Smooth muscle cell (in vitro differentiated cells): ENCODE data around the gene FAM120A. TPM values are rescaled to one million over a fixed set of nuclear protein-coding genes. Genes with fewer than 3 reads are reported as not detected.

ENCODE experiments used
- DNase-seq: peaks from one replicate; lab custom pipeline; 2025; ENCODE audit not compliant: unreplicated experiment; lab: John Stamatoyannopoulos, UW
- H2AFZ ChIP-seq: fragments of 200-600 bp; sonication (generic); 2 replicates; pipeline ENCODE4 v1.6.0; 2016; ENCODE audit warnings: antibody characterized with exemption, low read depth, mild to moderate bottlenecking
- H3F3A ChIP-seq: fragments of 200-600 bp; sonication (generic); 2 replicates; pipeline ENCODE4 v1.6.0; 2017; ENCODE audit warnings: antibody characterized with exemption, low read depth
- H3K27ac ChIP-seq: fragments of 200-600 bp; sonication (generic); 2 replicates; pipeline ENCODE4 v1.5.1; 2016; ENCODE audit warnings: low read depth, mild to moderate bottlenecking
- H3K27me3 ChIP-seq: fragments of 200-600 bp; sonication (generic); 2 replicates; pipeline ENCODE4 v1.6.1; 2016; ENCODE audit warnings: low read depth, mild to moderate bottlenecking
- H3K36me3 ChIP-seq: fragments of 200-600 bp; sonication (generic); 2 replicates; pipeline ENCODE4 v1.5.1; 2016; ENCODE audit warnings: low read depth
- H3K4me1 ChIP-seq: fragments of 200-600 bp; sonication (generic); 2 replicates; pipeline ENCODE4 v1.5.1; 2016; ENCODE audit warnings: low read depth
- H3K4me2 ChIP-seq: fragments of 200-600 bp; sonication (generic); 2 replicates; pipeline ENCODE4 v1.6.0; 2016; ENCODE audit warnings: mild to moderate bottlenecking
- H3K4me3 ChIP-seq: fragments of 200-600 bp; sonication (generic); 2 replicates; pipeline ENCODE4 v1.5.1; 2016; ENCODE audit warnings: mild to moderate bottlenecking
- H3K79me2 ChIP-seq: fragments of 200-600 bp; sonication (generic); 2 replicates; pipeline ENCODE4 v1.6.0; 2016; ENCODE audit warnings: low read depth, mild to moderate bottlenecking
- H3K9ac ChIP-seq: fragments of 200-600 bp; sonication (generic); 2 replicates; pipeline ENCODE4 v1.6.0; 2016; ENCODE audit warnings: low read depth
- H3K9me3 ChIP-seq: fragments of 200-600 bp; sonication (generic); replicated peaks from 2 replicates; pipeline ENCODE4 v1.5.1; 2016; ENCODE audit warnings: low read depth
- H4K20me1 ChIP-seq: fragments of 200-600 bp; sonication (generic); 2 replicates; pipeline ENCODE4 v1.6.0; 2016; ENCODE audit warnings: low read depth
- CTCF ChIP-seq: fragments of 200-600 bp; sonication (generic); IDR thresholded peaks from 2 replicates; pipeline ENCODE4 v1.5.1; 2017; ENCODE audit warnings: borderline replicate concordance, mild to moderate bottlenecking, antibody characterized with exemption; ENCODE audit not compliant: insufficient read depth, poor library complexity, severe bottlenecking
- WGBS: methylation state at CpG from one replicate; pipeline ENCODE4 v1.1.7; 2016; ENCODE audit warnings: low lambda C conversion rate; 5-methylcytosine and 5-hydroxymethylcytosine counted together
- polyA plus RNA-seq: library from polyadenylated mRNA; unstranded; fragments of >200 nt; fragmentation: Nextera tagmentation; extraction: Ambion mirVana; gene quantifications from 2 replicates; pipeline ENCODE4 v1.2.1, GENCODE V29; 2016
- total RNA-seq: library from RNA; depleted of rRNA; stranded (reverse); fragments of >200 nt; gene quantifications from 2 replicates; pipeline ENCODE4 v1.2.3, GENCODE V29; 2014

FAM120A gene
- total and polyA plus RNA-seq, 2 experiments from 2014 or later: 14.4 to 47.2 TPM

- 97% methylated on average over 2 of the region's 2 CpGs for WGBS
- H3F3A ChIP-seq: no peaks in the 10 kb centered on the region
Observed at GRCh38 chr9:93415176-93415690, 36.3 kb upstream of the FAM120A start.

GRCh38 chr9:93416530-93417235 lies 34.8 kb upstream of the FAM120A start:
- H3K79me2 ChIP-seq: no peaks in the 10 kb centered on the region
- H3K27me3 ChIP-seq: no peaks in the 10 kb centered on the region
- H3K36me3 ChIP-seq: no peaks in the 10 kb centered on the region
- H3K4me2 ChIP-seq: no peak overlapping the region
- H3F3A ChIP-seq: no peaks in the 10 kb centered on the region
- WGBS: 83% methylated on average over 8 of the region's 8 CpGs
- no peak overlapping the region for H3K27ac ChIP-seq
- H3K9ac ChIP-seq: no peak overlapping the region
- H2AFZ ChIP-seq: no peak overlapping the region
- no peaks in the 10 kb centered on the region for H3K9me3 ChIP-seq
- no peak for DNase-seq
- no peak for TF ChIP-seq CTCF
- H4K20me1 ChIP-seq: no peaks in the 10 kb centered on the region
- H3K4me3 ChIP-seq: no peak overlapping the region
- no peaks in the 10 kb centered on the region for H3K4me1 ChIP-seq

More at GRCh38 chr9:93415176-93415690, 36.3 kb upstream of the FAM120A start:
- Histone ChIP-seq H3K9me3 (no peaks in the 10 kb centered on the region), H4K20me1 (no peaks in the 10 kb centered on the region), H3K79me2 (no peaks in the 10 kb centered on the region), H3K4me1 (no peaks in the 10 kb centered on the region), H2AFZ (no peak overlapping the region), H3K4me2 (no peak overlapping the region), H3K36me3 (no peaks in the 10 kb centered on the region), H3K9ac (no peak overlapping the region), H3K27ac (no peak overlapping the region), H3K4me3 (no peak overlapping the region), H3K27me3 (peaks cover 4% of the 10 kb centered on the region)
- no peak for TF ChIP-seq CTCF
- DNase-seq: no peak

- Histone ChIP-seq H3K9ac (no peak overlapping the region), H4K20me1 (no peaks in the 10 kb centered on the region), H3K9me3 (no peaks in the 10 kb centered on the region), H3K4me2 (no peak overlapping the region), H3K4me1 (no peaks in the 10 kb centered on the region), H3K4me3 (no peak overlapping the region), H3K27me3 (no peaks in the 10 kb centered on the region), H3K36me3 (no peaks in the 10 kb centered on the region), H2AFZ (no peak overlapping the region), H3F3A (no peaks in the 10 kb centered on the region), H3K79me2 (no peaks in the 10 kb centered on the region), H3K27ac (no peak overlapping the region)
- 100% methylated on average over 1 of the region's 1 CpG for WGBS
- no peak for TF ChIP-seq CTCF
- DNase-seq: no peak
Observed at GRCh38 chr9:93417538-93417937, 33.9 kb upstream of the FAM120A start.

GRCh38 chr9:93419023-93419422 lies 32.5 kb upstream of the FAM120A start:
- TF ChIP-seq CTCF: no peak
- H3K4me1 ChIP-seq: no peaks in the 10 kb centered on the region

More at GRCh38 chr9:93419023-93419422, 32.5 kb upstream of the FAM120A start:
- no peak overlapping the region for H3K4me2 ChIP-seq
- H3K4me3 ChIP-seq: no peak overlapping the region
- H3K36me3 ChIP-seq: no peaks in the 10 kb centered on the region
- no peaks in the 10 kb centered on the region for H3K27me3 ChIP-seq
- no peaks in the 10 kb centered on the region for H3K9me3 ChIP-seq
- DNase-seq: no peak
- WGBS: 87% methylated on average over 1 of the region's 1 CpG
- H3K9ac ChIP-seq: no peak overlapping the region
- no peak overlapping the region for H3K27ac ChIP-seq
- H3F3A ChIP-seq: no peaks in the 10 kb centered on the region
- no peak overlapping the region for H2AFZ ChIP-seq
- H4K20me1 ChIP-seq: no peaks in the 10 kb centered on the region
- H3K79me2 ChIP-seq: no peaks in the 10 kb centered on the region
